GM20431 (cell line): ENCODE results near the gene IL16.
"Not testable (repeated sequence)": the region's sequence is repeated elsewhere in the genome, so short reads cannot be mapped to it uniquely, and the experiment has no call there.

Source experiments
- in situ Hi-C: fragments of 300-500 bp; cut with MseI, MboI; formaldehyde crosslinking; loops from one replicate; pipeline ENCODE4 v1.15.0; 2020; ENCODE audit warnings: low sequenced_read_pairs; ENCODE audit not compliant: unreplicated experiment

IL16 gene

GRCh38 chr15:81347910-81348309 lies 151.2 kb downstream of the IL16 start:
- in situ Hi-C loops: no loop called here

GRCh38 chr15:81348691-81349090 lies 152.0 kb downstream of the IL16 start:
- in situ Hi-C loops: not testable (repeated sequence)

GRCh38 chr15:81349271-81349670 lies 152.6 kb downstream of the IL16 start:
- in situ Hi-C loops: no loop called here

- in situ Hi-C loops: no loop called here
Observed at GRCh38 chr15:81351651-81352050, 155.0 kb downstream of the IL16 start.

GRCh38 chr15:81356252-81356651 lies 159.6 kb downstream of the IL16 start:
- in situ Hi-C loops: no loop called here

- in situ Hi-C loops: no loop called here
Observed at GRCh38 chr15:81357180-81357686, 160.6 kb downstream of the IL16 start.

- in situ Hi-C loops: no loop called here
Observed at GRCh38 chr15:81358248-81358647, 161.6 kb downstream of the IL16 start.

- in situ Hi-C loops: no loop called here
Observed at GRCh38 chr15:81360491-81360890, 163.8 kb downstream of the IL16 start.

GRCh38 chr15:81361891-81362290 lies 165.2 kb downstream of the IL16 start:
- in situ Hi-C loops: no loop called here

- in situ Hi-C loops: no loop called here
Observed at GRCh38 chr15:81362790-81363189, 166.1 kb downstream of the IL16 start.

- in situ Hi-C loops: no loop called here
Observed at GRCh38 chr15:81363276-81363675, 166.6 kb downstream of the IL16 start.
